ENCODE data around the gene NSA2.
"Not testable (repeated sequence)": the region's sequence is repeated elsewhere in the genome, so short reads cannot be mapped to it uniquely, and the experiment has no call there.

Gene NSA2

GRCh38 chr5:74766849-74767578, at the start of gene NSA2, which contains the start of gene GFM2:
Gene NSA2, plus strand, starts transcription at chr5:74767249. Its CDS starts 112 bp downstream, at chr5:74767361.
Gene GFM2, minus strand, starts transcription at chr5:74767117. Its CDS starts 3,375 bp downstream, at chr5:74763742.
- DNase-seq: peak; percentile 96

GRCh38 chr5:74717596-74717995, 49.5 kb upstream of the NSA2 start:
- no peak for DNase-seq

DNA sequence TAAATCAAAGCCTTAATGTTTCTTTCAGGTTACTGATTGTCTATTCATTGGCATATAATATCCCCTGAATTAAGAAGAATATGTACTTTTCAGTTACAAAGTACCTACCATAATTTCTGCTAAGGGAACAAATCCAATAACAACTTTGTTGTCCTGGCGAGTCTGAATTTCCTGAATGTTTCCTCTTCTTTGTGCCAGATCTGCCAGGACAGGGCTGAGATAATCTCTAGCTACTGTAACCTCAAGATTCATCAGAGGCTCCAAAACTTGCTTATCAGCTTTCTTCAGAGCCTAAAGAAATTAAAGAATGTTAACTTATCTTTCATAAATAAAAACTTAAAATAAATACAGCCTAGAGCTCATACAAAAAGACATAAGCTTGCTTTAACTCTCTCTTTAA, 44.8 kb upstream of the NSA2 start:
- DNase-seq: no peak

- DNase-seq: no peak
Measured at GRCh38 chr5:74725331-74725730, 41.7 kb upstream of the NSA2 start.

- no peak for DNase-seq
Measured at GRCh38 chr5:74736759-74737158, 30.3 kb upstream of the NSA2 start.

- DNase-seq: no peak
Measured at GRCh38 chr5:74738406-74738805, 28.6 kb upstream of the NSA2 start.

DNA sequence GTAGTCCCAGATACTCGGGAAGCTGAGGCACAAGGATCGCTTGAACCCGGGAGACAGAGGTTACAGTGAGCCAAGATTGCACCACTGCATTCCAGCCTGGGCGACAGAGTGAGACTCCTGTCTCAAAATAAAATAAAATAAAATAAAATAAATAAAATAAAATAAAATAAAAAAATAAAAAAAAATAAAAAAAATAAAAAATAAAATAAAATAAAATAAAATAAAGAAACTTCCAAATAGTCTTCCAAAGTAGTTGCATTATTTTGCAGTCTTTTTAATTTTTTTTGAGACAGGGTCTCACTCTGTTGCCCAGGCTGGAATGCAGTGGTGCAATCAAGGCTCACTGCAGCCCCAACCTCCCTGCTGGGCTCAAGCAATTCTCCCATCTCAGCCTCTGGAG, 18.3 kb upstream of the NSA2 start:
- not testable (repeated sequence) for DNase-seq

- DNase-seq: no peak
Measured at GRCh38 chr5:74761241-74761640, 5.8 kb upstream of the NSA2 start.

- no peak for DNase-seq
Measured at GRCh38 chr5:74762599-74762998, 4.5 kb upstream of the NSA2 start.

DNA sequence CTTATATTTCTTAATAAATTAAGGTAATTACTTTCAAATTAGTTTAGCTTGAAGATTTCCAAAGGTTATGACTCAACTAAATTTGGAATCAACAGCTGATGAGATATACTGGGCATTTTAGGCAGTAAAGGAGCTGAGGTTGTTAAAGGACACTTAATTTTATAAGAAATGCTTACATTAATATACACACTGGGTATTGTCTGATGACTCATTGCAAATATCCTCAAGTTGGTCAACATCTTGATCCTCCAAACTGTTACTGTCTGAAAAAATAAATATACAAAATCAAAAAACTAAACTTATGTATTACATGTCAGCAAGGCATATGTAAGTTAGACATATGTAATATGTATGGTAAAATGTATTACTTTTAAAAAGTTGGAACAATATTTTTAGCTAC, 3.5 kb upstream of the NSA2 start:
- DNase-seq: no peak

DNA sequence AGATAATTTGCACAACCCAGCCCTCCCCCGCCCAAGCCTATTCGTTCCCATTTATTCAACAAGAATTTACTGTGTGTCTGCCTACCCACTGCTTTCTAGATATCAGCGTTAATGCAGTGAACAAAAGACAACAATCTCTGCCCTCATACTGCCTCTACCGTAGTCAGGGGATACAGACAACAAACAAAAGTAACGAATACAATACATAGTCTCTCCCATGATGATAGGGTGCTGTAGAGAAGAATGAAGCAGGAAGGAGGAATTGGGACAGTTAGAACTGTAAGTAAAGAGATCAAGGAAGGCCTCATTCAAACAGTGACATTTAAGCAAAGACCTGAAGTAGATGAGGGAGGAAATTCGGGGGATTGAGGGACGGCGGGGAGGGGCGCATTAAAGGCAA, 1.8 kb upstream of the NSA2 start:
- DNase-seq: no peak

DNA sequence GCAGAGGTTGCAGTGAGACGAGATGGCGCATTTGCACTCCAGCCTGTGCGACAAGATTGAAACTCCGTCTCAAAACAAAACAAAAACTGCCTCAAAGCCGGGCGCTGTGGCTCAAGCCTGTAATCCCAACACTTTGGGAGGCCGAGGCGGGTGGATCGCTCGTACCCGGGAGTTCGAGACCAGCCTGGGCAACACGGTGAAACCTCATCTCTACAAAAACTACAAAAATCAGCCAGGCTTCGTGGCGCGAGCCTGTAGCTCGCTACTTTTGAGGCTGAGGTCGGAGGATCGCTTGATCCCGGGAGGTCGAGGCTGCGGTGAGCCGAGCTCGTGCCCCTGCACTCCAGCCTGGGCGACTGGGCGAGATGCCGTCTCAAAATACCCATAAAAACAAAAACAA, 1.1 kb upstream of the NSA2 start:
- no peak for DNase-seq

DNA sequence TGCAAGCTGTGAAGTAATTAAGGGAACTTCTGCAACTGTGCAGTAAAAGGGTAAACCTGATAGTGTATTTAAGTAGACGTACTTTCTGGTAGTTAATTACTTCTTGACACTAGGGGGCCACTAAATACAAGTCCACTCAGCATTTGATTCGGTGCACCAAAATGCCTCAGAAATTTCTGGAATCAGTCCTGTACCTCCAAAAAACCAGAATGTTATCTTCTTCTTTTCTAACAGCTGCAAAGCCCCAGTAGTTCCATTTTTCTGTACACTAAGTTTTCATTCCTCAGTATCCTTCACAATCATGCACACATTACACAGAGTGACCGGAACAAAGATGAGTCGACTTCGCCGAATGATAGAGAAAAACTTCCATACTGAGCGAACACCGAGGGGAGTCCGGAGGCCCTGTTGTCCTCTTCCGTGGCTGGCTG, 616 bp upstream of the NSA2 start:
- no peak for DNase-seq

GRCh38 chr5:74767579-74767913, 497 bp downstream of the NSA2 start:
- DNase-seq: no peak

- DNase-seq: no peak
Measured at GRCh38 chr5:74772359-74772758, 5.3 kb downstream of the NSA2 start.

DNA sequence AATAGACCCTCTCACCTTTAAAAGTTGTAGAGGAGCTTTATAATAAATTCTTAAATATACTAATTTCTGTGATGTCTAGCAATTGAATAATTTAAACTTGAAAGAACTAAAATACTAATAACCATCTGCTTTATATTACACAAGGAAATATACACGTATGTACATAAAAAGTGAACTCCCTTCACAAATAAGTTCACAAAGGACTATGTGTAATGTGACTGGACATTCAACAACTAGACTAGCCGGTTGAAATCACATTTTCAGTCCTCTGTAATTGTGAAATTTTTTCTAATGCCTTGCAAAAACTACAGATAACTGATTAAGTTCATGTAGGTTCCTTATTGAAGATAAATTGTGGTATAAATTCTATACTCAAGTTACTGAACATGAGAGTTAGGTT, 11.6 kb downstream of the NSA2 start:
- no peak for DNase-seq

GRCh38 chr5:74786851-74787250, 19.8 kb downstream of the NSA2 start:
- DNase-seq: no peak

DNA sequence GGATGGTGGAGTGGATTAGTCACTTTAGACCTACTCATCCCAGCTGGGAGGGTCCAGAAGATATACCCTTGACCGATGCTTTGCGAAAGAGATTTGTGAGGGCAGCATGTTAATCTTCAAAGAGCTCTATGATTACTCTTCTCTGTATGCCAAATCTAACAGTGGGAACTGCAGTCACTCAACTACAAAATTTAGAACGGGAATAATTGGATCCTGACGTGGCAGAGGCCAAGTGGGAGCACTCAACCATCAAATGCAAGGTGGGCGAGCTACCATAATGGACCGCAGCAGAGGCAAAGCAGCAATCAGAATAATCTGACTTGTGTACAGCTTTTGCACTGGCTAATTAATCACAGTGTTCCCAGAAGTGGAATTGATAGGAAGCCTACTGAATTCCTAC, 20.4 kb downstream of the NSA2 start:
- DNase-seq: no peak

DNA sequence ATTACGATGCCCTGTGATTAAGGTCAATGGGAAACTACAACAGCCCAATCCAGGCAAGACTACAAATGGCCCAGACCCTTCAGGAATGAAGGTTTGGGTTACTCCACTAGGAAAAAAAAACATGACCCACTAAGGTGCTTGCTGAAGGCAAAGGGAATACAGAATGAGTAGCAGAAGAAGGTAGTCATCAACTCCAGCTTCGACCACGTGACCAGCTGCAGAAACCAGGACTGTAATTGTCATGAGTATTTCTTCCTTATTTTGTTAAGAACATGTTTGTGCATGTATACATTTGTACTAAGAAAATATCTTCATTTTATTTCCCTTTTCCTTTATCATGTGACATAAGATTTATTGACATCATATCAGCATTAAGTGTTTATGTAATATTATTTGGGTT, 24.6 kb downstream of the NSA2 start:
- DNase-seq: not testable (repeated sequence)

GRCh38 chr5:74798977-74799911, 32.2 kb downstream of the NSA2 start:
- no peak for DNase-seq

DNA sequence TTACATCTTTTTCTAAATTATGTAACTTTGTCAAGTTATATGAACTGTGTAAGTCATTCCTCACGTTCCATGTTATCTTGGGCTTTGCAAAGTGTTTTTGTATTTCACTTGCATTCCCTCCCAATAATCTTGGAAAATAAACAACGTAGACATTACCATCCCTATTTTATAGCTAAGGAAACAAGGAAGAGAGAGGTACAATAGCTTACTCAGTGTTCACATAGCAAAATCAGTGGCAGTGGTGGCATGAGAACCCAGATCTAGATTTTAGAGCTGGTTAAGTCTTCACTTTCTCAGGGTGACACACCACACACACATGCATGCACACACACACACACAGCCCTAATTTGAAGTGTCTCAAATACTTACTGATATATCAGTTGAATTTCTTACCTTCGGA, 34.1 kb downstream of the NSA2 start:
- no peak for DNase-seq

DNA sequence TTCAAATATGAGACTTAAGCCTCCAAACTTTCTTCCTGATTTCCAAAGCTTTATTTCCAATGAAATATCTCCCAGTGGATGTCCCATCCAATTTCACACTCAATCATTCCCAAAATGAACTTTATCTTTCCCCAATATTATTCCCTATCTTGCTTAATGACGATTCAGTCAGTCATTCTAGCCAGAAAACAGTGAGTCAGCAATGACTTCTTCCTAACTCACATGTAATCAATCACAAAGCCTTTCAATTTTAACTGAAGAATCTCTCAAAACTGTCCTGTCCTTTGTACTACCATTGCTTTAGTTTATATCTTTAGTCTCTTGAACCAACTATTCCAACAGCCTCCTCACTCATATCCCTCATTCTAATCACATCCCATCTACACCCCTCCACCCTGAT, 34.9 kb downstream of the NSA2 start:
- DNase-seq: no peak

DNA sequence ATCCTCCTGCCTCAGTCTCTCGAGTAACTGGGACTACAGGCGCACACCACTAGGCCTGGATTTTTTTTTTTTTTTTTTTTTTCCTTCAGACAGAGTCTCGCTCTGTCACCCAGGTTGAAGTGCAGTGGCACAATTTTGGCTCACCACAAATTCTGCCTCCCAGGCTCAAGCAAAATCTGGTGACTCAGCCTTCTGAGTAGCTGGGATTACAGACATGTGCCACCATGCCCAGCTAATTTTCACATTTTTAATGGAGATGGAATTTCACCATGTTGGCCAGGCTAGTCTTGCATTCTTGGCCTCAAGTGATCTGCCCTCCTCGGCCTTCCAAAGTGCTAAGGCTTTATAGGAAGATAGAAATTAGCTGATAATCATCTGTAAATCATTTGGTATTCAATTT, 43.9 kb downstream of the NSA2 start:
- DNase-seq: no peak

DNA sequence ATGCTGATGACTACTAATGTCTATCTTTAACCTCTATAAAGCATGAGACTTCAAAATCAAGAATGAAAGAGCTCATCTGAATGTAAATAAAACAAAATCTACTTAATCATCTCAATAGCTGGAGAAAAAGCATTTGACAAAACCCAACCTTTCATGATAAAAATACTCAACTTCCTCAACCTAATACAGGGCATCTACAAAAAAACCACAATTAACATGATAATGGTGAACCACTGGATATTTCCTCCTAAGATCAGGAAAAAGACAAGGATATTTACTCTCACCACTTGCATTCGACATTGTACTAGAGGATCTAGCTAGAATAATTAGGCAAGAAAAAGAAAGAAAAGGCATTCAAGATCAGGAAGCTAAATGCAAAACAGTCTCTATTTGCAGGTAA, 49.8 kb downstream of the NSA2 start:
- DNase-seq: no peak

Data from right forelimb (tissue), 1 donor.